Activated T-cell treated with anti-CD3 and anti-CD28 coated beads for 24 hours (primary cell): ENCODE data around the gene TMEM50B.
"Not testable (repeated sequence)": the region's sequence is repeated elsewhere in the genome, so short reads cannot be mapped to it uniquely, and the experiment has no call there.

Experiments used
- DNase-seq: peaks from one replicate; pipeline ENCODE4 v3.0.0-alpha.2; 2020; ENCODE audit warnings: low read depth

The TMEM50B gene

DNA sequence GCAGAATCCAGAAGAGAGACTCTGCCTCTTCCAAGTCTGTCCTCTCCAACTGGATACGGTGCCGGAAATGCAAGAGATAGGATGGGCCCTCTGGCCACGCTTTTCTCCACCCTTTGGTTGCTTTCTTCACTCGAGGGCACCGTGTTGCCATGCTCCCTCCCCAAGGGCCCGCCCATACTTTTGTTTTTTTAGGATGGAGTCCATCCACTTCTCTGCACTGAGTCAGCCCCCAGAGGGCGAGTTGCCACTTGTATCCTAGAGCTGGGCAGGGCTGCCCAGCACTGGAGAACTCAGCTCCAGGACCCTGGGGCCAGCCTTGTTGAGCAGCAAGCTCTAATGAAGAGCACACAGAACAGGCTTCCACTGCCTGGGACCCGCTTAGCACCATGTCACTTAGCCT lies 51.1 kb downstream of the TMEM50B start:
- no peak for DNase-seq

DNA sequence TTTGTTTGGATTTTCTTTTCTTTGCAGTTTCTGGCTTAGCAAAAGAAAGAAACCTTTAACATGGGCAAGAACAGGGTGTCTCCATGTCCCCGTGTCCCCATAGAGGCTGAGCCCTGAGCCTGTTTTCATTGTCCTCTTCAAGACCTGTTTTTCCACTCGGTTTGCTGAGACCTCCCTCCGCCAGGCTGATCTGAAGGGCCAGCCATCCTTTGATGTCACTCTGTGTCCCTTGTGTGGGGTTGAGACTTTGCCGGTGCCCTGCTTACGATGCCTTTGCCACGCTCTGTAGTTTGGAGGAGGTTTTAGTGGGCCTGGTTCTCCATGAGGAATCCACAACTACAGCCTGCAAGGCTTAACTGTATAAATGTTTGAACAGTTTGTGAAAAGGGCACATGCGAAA lies 52.7 kb downstream of the TMEM50B start:
- DNase-seq: no peak

DNA sequence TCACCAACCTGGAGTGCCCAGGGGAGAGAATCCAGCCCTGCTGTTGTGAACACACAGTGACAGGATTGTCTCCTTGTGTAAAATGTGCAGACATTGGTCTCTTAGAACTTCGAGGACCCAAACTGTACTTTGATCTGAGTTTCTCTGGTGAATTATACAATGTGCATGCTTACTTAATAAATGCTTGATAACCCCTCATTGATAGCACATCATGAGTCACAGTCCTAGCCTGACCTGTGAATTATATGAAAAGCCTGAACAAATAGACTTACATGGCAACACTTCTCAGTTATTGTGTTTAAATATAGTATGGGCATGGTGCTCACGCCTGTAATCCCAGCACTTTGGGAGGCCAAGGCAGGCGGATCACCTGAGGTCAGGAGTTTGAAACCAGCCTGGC lies 53.9 kb downstream of the TMEM50B start:
- DNase-seq: no peak

- DNase-seq: no peak
These were observed 55.6 kb downstream of the TMEM50B start for GRCh38 chr21:33424214-33424613.

- DNase-seq: no peak
These were observed 57.9 kb downstream of the TMEM50B start for GRCh38 chr21:33421713-33422393.

- DNase-seq: no peak
These were observed 60.1 kb downstream of the TMEM50B start for GRCh38 chr21:33419538-33420123.

GRCh38 chr21:33418691-33419090 lies 61.1 kb downstream of the TMEM50B start:
- no peak for DNase-seq

- no peak for DNase-seq
These were observed 64.8 kb downstream of the TMEM50B start for GRCh38 chr21:33414926-33415325.

DNA sequence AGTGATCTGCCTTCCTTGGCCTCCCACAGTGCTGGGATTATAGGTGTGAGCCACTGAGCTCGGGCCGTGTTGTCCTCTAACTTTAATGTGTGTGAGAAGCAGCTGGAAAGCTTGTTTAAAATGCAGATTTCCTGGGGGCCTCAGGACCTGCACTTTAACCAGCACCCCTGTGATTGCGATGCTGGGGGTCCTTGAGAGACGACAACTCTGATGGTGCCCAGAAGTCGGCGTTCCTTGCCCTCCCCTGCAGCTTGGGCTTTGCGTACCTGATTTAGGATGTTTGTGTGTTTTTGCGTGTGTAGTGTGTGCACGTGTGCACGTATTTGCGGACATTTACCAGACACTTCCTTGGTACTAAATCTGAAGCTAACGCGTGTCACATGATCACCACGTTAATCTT lies 65.7 kb downstream of the TMEM50B start:
- no peak for DNase-seq

- no peak for DNase-seq
These were observed 66.8 kb downstream of the TMEM50B start for GRCh38 chr21:33412832-33413519.

GRCh38 chr21:33412439-33412831 lies 67.3 kb downstream of the TMEM50B start:
- not testable (repeated sequence) for DNase-seq

DNA sequence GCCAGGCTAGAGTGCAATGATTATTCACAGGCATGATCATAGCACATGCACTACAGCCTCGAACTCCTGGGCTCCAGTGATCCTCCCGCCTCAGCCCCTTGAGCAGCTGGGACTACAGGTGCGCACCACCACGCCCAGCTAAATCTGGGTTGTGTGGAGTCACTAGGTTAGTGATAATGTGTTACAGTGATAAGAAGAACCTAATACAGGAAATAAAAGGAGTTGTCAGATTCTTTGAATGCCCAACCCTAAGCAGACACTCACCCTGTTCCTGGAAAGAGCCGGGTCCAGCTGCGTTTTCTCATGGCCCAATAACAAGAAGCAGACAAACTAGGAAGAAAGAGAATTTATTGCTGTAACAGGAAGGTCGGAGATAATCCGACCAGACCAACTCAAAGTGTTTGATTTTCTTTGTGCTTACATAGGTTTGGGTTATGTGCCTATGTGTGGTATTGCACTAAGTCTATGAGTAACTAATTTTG lies 67.8 kb downstream of the TMEM50B start:
- DNase-seq: no peak

DNA sequence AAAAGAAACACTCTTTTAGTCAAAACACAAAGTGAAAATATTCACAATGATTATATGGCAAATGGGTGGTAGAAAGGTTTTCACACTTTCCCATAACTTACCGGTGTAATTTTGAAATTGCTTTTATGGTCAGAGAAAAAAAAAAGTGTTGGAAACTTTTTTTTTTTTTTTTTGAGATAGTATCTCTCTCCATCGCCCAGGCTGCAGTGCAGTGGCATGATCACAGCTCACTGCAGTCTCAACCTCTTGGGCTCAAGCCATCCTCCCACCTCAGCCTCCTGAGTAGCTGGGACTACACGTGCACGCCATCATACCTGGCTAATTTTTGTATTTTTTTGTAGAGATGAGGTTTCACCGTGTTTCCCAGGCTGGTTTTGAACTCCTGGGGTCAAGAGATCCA lies 73.3 kb downstream of the TMEM50B start:
- no peak for DNase-seq

GRCh38 chr21:33403786-33404585 lies 75.8 kb downstream of the TMEM50B start:
- DNase-seq: no peak

DNA sequence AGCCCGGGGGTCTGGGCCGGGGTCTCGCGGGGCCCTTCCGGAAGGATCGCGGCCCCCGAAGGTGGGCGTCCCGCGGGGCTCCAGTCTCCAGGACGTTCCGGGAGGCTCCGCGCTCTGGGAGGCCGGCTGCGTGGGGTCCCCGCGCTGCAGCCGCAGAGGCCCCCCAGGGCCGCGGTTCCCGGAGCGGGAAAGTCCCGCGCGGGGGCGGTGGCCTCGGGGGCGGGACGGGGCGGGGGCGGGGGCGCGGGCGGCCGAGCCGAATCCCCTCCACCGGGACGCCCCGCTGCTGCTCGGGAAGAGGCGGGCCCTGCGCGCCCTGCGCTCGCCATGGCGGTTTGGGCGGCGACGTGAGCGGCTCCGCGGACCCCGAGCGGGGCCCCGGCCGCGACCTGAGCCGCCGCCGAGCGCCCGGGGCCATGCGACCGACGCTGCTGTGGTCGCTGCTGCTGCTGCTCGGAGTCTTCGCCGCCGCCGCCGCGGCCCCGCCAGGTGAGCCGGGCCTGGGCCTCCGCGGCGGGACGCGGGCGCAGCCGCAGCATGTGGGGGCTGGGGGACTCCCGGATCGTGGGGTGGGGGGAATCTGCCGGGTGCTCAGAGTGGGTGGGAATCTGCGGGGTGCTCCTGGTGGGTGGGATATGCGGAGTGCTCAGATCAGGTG lies 76.5 kb downstream of the TMEM50B start, which contains the start of gene IFNGR2:
Gene IFNGR2, plus strand, starts transcription at position 286 of the 658 bp plus-strand sequence. Its CDS starts 131 bp downstream, at position 417.
- DNase-seq: no peak

DNA sequence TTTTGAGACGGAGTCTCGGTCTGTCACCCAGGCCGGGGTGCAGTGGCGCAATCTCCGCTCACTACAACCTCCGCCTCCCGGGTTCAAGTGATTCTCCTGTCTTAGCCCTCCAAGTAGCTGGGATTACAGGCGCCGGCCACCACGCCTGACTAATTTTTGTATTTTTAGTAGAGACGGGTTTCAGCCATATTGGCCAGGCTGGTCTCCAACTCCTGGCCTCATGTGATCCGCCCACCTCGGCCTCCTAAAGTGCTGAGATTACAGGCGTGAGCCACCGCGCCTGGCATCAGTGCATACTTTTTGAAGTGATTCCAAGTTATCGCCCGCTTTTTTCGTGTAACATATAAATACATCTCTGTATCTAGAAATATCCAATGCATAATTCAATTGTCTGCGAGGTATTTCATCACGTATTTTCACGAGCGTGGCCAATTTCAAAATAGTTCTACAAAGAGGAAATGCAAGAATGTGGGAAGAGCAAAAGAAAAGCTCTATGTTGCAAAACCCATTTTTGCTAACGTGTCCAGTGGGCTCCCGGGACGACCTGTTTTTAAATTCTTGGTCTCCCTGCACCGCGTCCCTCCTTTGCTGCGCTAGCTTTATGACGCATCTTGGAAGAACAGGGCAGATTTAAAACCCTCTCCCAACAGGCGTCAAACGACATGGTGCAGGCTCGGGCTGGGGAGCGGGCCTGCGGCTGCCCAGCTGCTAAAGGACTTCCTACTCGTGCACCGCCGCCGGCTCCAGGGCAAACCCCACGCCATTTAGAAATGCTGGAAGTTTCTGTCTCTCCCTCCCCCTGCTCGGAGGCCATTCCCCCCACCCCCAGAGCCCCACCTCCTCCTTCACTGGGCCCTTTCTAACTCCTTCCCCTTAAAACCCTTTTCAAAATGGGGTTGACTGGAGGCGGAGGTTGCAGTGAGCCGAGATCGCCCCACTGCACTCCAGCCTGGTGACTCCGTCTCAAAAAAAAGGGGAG lies 77.5 kb downstream of the TMEM50B start:
- no peak for DNase-seq

- no peak for DNase-seq
These were observed 78.2 kb downstream of the TMEM50B start for GRCh38 chr21:33401630-33401992.
